HG03175 (cell line): Measurements from ENCODE around the gene ADH7.
A peak's percentile ranks its signal among the peaks of the same experiment; 100 is the strongest.
"Not testable (repeated sequence)": the region's sequence is repeated elsewhere in the genome, so short reads cannot be mapped to it uniquely, and the experiment has no call there.

Source experiments
- ATAC-seq: cut with Tn5 transposase; IDR thresholded peaks from one replicate; pipeline ENCODE4 v1.9.1; 2021; ENCODE audit warnings: mild to moderate bottlenecking, moderate library complexity; ENCODE audit not compliant: unreplicated experiment

The ADH7 gene

DNA sequence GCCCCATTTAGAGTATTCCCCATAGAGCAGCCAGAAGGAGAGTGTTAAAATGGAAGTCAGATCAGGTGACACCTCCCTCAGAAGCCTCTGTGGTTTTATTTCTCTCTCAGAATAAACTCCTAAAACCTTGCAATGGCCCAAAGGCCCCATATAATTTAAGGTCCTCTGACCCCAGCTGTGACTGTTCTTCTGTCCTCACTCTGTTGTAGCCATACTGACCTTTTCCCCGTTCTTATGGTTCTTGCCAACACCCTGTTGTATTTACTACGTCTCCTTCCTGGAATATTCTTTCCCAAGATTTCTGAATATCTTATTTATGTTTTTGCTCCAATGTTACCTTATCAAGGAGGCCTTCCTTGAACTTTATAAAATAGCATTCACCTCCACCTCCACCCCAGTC lies 18.0 kb downstream of the ADH7 start:
- no peak for ATAC-seq

DNA sequence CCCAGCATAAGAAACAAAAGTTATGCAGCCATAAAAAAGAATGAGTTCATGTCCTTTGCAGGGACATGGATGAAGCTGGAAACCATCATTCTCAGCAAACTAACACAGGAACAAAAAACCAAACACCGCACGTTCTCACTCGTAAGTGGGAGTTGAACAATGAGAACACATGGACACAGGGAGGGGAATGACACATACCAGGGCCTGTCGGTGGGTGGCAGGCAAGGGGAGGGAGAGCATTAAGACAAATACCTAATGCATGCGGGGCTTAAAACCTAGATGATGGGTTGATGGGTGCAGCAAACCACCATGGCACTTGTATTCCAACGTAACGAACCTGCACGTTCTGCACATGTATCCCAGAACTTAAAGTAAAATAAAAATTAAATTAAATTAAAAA lies 19.4 kb downstream of the ADH7 start:
- ATAC-seq = not testable (repeated sequence)

GRCh38 chr4:99414902-99415301 lies 20.2 kb downstream of the ADH7 start:
- not testable (repeated sequence) for ATAC-seq

DNA sequence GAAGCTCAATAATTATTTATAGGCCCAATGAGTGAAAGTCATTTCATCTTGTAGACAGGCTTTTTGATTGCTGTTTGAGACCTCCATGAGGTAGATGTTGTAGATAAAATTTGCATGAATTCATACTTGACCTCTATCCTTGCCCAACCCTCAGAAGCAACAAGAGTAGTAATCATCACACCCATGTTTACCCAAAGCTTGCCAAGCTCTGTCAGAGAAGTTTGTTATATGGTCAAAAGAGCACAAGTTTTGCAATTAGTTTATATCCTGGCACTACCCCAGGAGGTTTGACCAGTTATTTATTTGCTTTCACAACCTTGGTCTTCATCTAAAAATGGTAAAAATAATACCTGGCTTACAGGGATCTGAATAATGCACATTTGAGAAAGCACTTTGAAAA lies 20.7 kb downstream of the ADH7 start:
- ATAC-seq = no peak

- ATAC-seq = no peak
These were observed 22.0 kb downstream of the ADH7 start for GRCh38 chr4:99413140-99413539.

DNA sequence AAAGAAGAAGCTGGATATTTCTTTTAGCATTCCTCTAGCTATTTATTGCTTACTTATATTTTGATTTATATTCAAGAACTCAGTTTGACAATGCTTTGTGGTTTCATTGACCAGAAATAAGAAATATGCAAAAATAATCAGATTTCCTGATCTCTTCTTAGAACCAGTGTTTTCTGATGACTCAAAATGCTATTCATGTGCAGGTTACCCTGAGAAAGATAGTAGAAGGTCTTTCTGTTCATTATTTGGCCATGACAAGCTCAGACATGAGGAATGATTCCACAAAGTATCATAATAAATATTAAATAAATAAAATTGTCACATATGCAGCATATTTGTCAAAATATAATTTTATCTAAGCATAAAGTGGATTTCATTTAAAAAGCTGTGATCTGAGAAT lies 24.1 kb downstream of the ADH7 start:
- no peak for ATAC-seq

- no peak for ATAC-seq
These were observed 25.1 kb downstream of the ADH7 start for GRCh38 chr4:99410075-99410474.

DNA sequence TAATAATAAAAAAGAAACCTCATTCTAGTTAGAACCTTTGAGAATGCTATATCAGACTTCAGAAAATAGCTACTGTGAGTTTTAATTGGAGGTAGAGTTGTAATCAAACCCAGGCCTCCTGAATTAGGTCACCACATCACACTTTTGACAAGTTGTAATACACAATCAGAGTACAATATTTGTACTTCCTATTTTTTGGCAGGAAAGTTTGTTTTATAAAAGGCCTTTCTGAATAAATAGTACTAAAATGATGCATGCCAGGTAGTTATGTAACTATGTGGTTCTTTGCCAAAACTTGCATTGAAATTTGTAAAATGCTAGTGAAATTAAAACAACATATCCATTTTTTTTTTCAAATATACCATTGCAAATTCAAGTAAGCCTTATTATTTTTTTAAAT lies 26.8 kb downstream of the ADH7 start:
- ATAC-seq = no peak

DNA sequence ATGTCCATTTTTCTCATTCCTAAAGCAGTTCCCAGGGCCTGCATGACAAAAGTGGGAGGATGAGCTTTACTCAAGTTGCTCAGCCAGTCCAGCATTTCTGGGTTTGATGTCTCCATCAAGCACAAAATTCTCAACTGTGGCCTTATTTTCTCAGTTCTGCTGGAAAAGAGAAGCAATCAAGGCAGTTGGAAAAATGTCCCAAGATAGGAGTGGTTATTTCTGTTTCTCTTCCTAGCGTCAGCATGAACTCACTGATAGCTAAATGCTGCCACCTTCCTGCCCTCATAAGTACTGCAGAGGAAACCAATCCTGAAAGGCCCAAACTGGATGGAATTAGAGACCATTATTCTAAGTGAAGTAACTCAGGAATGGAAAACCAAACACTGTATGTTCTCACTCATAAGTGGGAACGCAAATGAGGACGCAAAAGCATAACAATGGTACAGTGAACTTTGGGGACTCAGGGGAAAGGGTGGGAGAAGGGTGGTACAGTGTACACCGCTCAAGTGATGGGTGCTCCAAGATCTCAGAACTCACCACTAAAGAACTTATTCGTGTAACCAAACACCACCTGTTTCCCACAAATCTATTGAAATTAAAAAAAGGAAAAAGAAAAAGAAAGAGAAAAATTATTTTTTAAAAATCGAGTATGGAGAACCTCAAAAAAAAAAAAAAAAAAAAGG lies 29.6 kb downstream of the ADH7 start:
- ATAC-seq = no peak

GRCh38 chr4:99404595-99405287 lies 30.4 kb downstream of the ADH7 start:
- peak; percentile 85 for ATAC-seq

GRCh38 chr4:99403380-99404184 lies 31.6 kb downstream of the ADH7 start:
- peak; percentile 78 for ATAC-seq

DNA sequence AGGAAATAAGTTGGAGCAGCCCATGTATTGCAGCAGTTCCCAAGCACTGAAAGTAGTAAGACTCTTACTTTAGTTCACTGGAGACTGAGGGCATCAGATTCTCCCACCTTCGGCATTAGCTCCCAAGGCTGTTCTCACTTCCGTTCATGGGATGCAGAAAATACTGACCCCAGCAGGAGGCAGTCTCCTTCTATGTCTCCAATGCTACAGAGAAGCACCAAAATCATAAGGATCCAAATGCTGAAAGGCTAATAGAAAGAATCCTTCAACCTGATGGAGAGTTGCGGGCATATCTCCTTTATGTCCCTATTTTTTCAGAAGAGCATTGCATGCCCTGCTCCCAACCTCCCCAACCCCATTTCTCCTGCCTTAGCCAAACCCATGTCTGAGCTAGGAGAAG lies 32.4 kb downstream of the ADH7 start:
- no peak for ATAC-seq

DNA sequence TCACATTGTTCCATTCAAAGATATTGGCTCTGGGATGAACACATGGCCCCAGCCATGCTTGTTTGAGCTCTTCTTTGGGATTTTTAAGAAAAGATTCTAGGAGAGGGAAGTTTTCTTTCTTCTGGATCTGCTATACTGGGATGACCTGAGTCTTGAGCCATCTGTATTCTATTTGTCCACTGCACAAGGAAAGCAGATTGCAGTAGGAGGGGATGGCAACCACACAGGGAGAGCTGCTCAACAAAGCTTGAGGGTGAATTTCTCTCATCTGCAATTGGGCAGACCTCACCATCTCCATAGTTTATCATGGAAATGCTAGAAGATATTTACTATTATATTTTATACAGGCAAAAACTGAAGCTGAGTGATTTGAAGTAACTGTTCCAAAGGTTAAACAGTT lies 34.3 kb downstream of the ADH7 start:
- ATAC-seq = no peak

DNA sequence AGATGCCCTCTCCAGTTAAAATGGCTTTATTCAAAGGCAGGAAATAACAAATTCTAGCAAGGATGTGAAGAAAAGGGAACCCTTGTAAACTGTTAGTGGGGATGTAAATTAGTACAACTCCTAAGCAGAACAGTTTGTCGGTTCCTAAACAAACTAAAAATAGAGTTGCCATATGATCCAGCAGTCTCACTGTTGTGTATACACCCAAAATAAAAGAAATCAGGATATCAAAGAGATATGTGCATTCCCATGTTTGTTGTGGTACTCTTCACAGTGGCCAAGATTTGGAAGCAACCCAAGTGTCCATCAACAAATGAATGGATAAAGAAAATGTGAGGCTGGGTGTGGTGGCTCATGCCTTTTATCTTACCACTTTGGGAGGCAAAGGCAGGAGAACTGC lies 36.1 kb downstream of the ADH7 start:
- no peak for ATAC-seq

DNA sequence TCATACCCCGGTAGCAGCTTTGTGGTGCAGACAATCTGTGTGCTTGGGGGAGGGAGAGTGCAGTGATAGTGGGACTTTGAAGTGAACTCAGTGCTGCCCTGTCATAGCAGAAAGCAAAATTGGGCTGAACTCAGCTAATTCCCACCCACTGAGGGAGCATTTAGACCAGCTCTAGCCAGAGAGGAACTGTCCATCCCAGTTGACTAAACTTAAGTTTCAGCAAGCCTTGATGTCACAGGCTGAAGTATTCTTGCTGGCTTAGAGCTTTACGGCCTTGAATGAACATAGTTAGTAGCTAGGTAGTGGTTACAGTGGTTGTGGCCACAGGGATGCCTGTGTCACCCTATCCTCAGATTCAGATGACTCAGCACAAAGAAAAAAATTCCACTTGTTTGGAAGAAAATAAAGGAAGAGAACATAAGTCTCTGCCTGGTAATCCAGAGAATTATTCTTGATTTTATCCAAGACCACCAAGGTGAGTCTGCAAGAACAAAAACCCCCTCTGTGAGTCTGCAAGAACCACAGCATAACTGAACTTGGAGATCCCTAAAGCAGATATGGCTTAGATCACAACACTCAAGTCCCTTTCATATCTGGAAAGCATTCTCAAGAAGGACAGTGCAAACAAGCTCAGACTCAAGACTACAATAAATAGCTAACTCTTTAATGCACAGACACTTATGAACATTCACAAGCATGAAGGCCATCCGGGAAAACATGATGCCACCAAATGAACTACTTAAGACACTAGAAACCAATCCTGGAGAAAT lies 39.4 kb downstream of the ADH7 start:
- ATAC-seq = no peak

GRCh38 chr4:99394896-99395295 lies 40.2 kb downstream of the ADH7 start:
- no peak for ATAC-seq

DNA sequence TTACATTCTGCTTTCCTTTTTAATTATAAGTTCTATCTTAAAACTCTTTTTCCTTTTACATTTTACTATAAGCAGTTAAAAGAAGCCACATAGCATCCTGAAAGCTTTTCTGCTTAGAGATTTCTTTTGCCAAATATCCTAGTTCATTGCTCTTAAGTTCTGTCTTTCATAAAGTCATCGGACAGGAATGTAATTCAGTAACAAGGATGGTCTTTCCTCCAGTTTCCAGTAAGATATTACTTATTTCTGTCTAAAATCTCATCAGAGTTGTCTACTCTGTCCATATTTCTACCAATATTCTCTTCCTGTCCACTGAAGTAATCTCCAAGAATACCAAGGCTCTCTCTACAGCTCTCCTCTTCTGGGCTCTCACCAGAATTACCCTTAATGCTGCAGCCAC lies 45.1 kb downstream of the ADH7 start:
- no peak for ATAC-seq

- no peak for ATAC-seq
These were observed 45.5 kb downstream of the ADH7 start for GRCh38 chr4:99389606-99390005.

DNA sequence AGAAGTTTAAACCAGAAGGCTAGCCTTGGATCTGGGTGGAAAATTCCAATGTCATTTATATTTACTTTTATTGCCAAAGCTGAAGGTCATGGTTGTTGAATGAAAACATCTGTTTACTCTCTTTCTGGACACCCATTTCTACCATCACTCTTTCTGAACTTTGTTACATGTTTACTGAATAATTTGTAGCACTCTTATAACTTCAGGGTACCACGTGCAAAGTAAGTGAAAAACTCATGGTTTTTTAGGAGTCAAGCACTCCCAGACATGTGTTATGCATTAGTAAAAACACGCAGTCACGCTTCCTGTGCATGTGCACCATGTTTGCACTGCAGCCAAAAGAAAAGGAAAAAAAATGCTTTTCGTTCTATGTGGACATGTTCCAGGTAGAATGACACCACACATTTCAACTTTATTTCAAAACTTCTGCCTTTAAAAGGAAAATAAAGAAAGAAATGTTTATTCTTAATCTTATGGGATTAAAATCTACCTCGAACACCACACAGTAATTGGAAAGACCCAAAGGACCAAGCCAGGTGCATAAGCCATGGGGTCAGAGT lies 51.2 kb downstream of the ADH7 start:
- no peak for ATAC-seq

- no peak for ATAC-seq
These were observed 51.7 kb downstream of the ADH7 start for GRCh38 chr4:99383399-99383798.
